Duodenal mucosa (tissue), 2 donors: ENCODE measurements around the gene TESK2.
"Not testable (repeated sequence)": the region's sequence is repeated elsewhere in the genome, so short reads cannot be mapped to it uniquely, and the experiment has no call there.

ENCODE experiments used
- H3K27ac ChIP-seq: one replicate; pipeline ENCODE4 v1.7.0; 2013; ENCODE audit warnings: low read depth, low read length
- H3K27me3 ChIP-seq, 2 donors: one replicate each; pipeline ENCODE4 v1.7.0; 2013; ENCODE audit warnings: low read length in 2 of 2, control low read depth in 1 of 2; ENCODE audit not compliant: insufficient read depth in 2 of 2, control insufficient read depth in 1 of 2
- H3K36me3 ChIP-seq, 2 donors: one replicate each; pipeline ENCODE4 v1.7.0; 2013; ENCODE audit warnings: low read length in 2 of 2, control low read depth in 1 of 2; ENCODE audit not compliant: insufficient read depth in 2 of 2, control insufficient read depth in 1 of 2
- H3K4me1 ChIP-seq, 2 donors: one replicate each; pipeline ENCODE4 v1.7.0; 2013; ENCODE audit warnings: low read length in 2 of 2, control low read depth in 1 of 2; ENCODE audit not compliant: insufficient read depth in 2 of 2, control insufficient read depth in 1 of 2
- H3K4me3 ChIP-seq, 2 donors: one replicate each; pipeline ENCODE4 v1.7.0; 2013; ENCODE audit warnings: low read length in 2 of 2, low read depth in 1 of 2
- H3K9ac ChIP-seq, 2 donors: one replicate each; pipeline ENCODE4 v1.7.0; 2013; ENCODE audit warnings: low read length in 2 of 2, low read depth in 1 of 2
- H3K9me3 ChIP-seq, 2 donors: one replicate each; pipeline ENCODE4 v1.7.0; 2013; ENCODE audit warnings: low read length in 2 of 2, control low read depth in 1 of 2; ENCODE audit not compliant: control insufficient read depth in 1 of 2

Gene TESK2

DNA sequence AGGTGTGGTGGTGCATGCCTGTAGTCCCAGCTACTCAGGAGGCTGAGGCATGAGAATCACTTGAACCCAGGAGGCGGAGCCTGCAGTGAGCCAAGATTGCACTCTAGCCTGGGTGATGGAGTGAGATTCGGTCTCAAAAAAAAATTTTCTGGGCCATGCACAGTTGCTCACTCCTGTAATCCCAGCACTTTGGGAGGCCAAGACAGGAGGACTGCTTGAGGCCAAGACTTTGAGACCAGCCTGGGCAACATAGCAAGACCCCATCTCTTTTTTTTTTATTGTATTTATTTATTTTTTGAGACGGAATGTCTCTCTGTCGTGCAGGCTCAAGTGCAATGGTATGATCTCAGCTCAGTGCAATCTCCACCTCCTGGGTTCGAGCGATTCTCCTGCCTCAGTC lies 16.8 kb downstream of the TESK2 start:
- H3K4me1 ChIP-seq, result peaks cover 9 to 12% of the 10 kb centered on the region in 2 donors
- H3K4me3 ChIP-seq, H3K9me3 ChIP-seq, H3K27ac ChIP-seq, H3K36me3 ChIP-seq, H3K9ac ChIP-seq, H3K27me3 ChIP-seq: not testable (repeated sequence)

DNA sequence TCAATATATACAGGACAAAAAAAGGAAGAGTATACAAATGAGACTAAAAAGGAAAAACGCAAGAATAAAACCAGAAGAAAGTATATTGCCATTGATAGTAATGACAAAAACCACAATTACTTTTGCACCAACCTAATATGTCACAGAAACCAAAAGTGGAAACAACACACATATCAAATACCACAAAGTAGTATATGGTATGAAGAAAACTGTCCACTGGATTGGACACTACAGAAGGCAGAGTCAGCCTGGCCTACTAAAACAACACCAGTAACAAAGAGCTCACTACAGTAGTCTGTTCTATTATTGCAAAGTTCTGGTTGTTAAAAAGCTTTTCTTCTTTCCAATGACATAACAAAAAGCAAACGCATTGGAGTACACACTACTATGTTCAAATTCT lies 17.7 kb downstream of the TESK2 start:
- no peak overlapping the region for H3K4me3 ChIP-seq
- H3K27me3 ChIP-seq, result no peaks in the 10 kb centered on the region
- no peak overlapping the region for H3K9ac ChIP-seq
- no peak overlapping the region for H3K27ac ChIP-seq
- H3K36me3 ChIP-seq, result no peaks in the 10 kb centered on the region
- peaks cover 3 to 12% of the 10 kb centered on the region in 2 donors for H3K4me1 ChIP-seq
- no peaks in the 10 kb centered on the region for H3K9me3 ChIP-seq

DNA sequence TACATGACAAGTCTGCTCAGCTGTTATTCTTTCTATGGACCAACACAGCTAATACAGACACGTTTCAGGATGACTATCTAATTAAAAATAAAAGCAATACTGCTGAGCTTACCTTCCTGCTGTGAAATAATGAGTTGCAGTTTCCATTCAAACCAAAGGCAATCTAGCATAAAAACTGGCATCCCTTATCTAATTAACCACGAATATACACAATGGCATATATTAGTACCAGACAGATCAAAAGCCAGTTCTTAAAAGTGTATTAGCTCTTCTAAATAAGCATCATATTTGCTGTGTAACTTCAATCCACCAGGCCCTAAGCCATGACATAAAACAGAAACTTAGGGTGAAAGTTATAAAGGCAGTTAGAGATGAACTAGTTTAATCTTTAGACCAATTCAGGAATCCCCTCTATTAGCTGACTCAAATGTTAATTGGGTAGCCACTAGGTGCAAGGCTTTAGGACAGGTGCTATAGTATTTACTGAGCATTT lies 20.6 kb downstream of the TESK2 start:
- no peaks in the 10 kb centered on the region for H3K27me3 ChIP-seq
- H3K36me3 ChIP-seq, result no peaks in the 10 kb centered on the region
- H3K9me3 ChIP-seq, result no peaks in the 10 kb centered on the region
- no peak overlapping the region for H3K4me3 ChIP-seq
- H3K27ac ChIP-seq, result no peak overlapping the region
- H3K9ac ChIP-seq, result no peak overlapping the region
- H3K4me1 ChIP-seq, result peaks cover 0 to 5% of the 10 kb centered on the region in 2 donors

DNA sequence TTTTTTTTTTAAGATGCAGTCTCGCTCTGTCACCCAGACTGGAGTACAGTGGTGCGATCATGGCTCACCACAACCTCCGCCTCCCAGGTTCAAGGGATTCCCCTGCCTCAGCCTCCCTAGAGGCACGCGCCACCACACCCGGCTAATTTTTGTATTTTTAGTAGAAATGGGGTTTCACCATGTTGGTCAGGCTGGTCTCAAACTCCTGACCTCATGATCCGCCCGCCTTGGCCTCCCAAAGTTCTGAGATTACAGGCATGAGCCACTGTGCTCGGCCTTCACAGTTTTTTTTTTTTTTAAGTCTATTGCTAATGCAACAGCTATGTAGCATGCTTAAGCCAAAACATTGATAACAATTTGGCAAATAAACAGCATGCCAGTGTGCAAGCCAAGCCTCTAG lies 23.6 kb downstream of the TESK2 start:
- H3K4me3 ChIP-seq, H3K27ac ChIP-seq, H3K36me3 ChIP-seq, H3K27me3 ChIP-seq, H3K9me3 ChIP-seq, H3K9ac ChIP-seq, H3K4me1 ChIP-seq: not testable (repeated sequence)

DNA sequence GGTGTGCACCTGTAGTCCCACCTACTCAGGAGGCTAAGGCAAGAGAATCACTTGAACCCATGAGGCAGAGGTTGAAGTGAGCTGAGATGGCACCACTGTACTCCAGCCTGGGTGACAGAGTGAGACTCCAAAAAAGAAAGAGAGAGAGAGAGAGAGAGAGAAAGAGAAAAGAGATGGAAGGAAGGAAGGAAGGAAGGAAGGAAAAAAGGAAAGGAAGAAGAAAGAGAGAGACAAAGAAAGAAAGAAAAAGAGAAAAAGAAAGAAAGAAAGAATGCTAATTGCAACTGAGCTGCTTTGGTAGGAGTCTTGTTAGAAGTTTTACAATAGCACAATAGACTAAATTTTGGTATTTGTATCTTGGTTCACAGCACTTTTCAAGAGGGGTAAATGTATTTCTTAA lies 25.7 kb downstream of the TESK2 start:
- Histone ChIP-seq H3K9ac (no peak overlapping the region), H3K27ac (no peak overlapping the region), H3K36me3 (no peaks in the 10 kb centered on the region)

DNA sequence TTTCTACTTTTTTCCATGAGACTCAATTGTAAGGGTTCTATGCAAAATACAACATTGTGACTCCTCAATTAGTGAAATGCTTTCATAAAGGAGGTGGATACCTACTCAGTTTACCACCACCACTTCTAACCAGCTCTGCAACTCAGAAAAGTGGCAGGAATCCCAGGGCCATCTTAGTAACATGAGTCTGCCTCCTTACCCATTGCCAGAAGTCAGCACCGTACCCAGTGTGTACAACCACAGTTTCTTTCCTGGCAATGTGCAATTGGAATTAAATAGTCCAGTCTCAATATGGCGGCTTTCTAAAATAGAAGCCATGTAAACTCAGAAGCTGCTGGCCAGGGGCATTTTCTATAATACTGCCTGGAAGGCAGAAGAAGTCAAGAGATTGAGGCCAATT lies 32.1 kb downstream of the TESK2 start:
- Histone ChIP-seq H3K4me1 (peaks cover 10 to 13% of the 10 kb centered on the region in 2 donors), H3K9me3 (no peaks in the 10 kb centered on the region), H3K27ac (no peak overlapping the region), H3K4me3 (no peak overlapping the region), H3K36me3 (peaks cover 0 to 4% of the 10 kb centered on the region in 2 donors), H3K9ac (no peak overlapping the region), H3K27me3 (no peaks in the 10 kb centered on the region)

More for the DNA sequence above, 25.7 kb downstream of the TESK2 start:
- Histone ChIP-seq H3K9me3 (no peaks in the 10 kb centered on the region), H3K4me3 (no peak overlapping the region), H3K4me1 (peaks cover 0 to 3% of the 10 kb centered on the region in 2 donors), H3K27me3 (no peaks in the 10 kb centered on the region)

DNA sequence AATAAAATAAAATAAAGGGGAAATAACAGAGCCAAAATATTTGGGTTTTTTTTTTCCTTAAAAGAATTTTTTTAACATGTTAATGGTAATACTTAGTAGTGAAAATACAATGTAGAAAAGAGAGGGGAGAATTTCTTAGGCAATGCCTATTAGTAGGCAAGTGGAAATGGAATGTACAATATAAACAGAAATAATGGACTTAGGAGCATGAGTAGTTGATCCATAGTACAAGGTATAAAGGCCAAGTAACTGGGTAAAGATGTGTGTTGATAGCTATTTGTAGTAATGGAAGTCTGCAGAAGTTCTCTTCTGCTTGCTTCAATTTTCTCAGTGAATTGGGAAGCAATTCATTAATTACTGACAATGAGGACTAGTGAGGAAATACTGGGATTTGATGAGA lies 34.4 kb downstream of the TESK2 start:
- H3K27me3 ChIP-seq, result no peaks in the 10 kb centered on the region
- peaks cover 10 to 13% of the 10 kb centered on the region in 2 donors for H3K4me1 ChIP-seq
- no peak overlapping the region for H3K4me3 ChIP-seq
- H3K36me3 ChIP-seq, result peaks cover 0 to 4% of the 10 kb centered on the region in 2 donors
- H3K9me3 ChIP-seq, result no peaks in the 10 kb centered on the region
- H3K9ac ChIP-seq, result no peak overlapping the region
- H3K27ac ChIP-seq, result no peak overlapping the region

DNA sequence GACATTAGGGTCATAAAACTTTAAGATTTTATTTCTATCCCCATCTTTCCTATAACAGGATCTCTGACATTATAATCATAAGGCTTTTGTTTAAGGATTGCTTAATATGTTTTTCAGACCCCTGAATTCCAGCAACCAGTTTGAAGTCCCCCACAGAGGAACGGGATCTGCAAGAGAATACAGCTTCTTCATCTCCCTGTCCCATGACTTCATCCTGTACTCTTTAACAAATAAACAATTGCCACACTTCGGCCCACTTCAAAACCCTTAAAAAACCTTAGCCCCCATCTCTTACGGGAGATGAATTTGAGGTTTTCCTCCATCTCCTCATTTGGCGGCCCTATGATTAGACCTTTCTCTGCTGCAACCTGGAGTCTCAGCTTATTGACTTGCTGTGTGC lies 35.8 kb downstream of the TESK2 start:
- Histone ChIP-seq H3K27ac (no peak overlapping the region), H3K4me3 (no peak overlapping the region), H3K36me3 (peaks cover 0 to 4% of the 10 kb centered on the region in 2 donors), H3K27me3 (no peaks in the 10 kb centered on the region), H3K4me1 (peaks cover 10 to 13% of the 10 kb centered on the region in 2 donors), H3K9ac (no peak overlapping the region), H3K9me3 (no peaks in the 10 kb centered on the region)

DNA sequence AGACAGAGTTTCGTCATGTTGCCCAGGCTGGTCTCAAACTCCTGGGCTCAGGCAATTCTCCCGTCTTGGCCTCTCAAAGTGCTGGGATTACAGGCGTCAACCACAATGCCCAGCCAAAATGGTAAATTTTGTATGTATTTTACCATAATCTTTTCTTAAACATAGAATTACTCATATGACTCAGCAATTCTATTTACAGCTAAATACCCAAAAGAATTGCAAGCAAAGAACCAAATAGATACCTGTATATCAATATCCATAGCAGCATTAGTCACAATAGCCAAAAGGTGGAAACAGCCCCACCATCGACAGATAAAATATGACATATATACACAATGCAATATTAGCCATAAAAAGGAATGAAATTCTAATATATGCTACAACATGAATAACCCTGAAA lies 36.5 kb downstream of the TESK2 start:
- Histone ChIP-seq H3K9ac (no peak overlapping the region), H3K27me3 (no peaks in the 10 kb centered on the region), H3K36me3 (peaks cover 0 to 4% of the 10 kb centered on the region in 2 donors), H3K27ac (no peak overlapping the region), H3K4me1 (peaks cover 10 to 13% of the 10 kb centered on the region in 2 donors), H3K9me3 (no peaks in the 10 kb centered on the region), H3K4me3 (no peak overlapping the region)

DNA sequence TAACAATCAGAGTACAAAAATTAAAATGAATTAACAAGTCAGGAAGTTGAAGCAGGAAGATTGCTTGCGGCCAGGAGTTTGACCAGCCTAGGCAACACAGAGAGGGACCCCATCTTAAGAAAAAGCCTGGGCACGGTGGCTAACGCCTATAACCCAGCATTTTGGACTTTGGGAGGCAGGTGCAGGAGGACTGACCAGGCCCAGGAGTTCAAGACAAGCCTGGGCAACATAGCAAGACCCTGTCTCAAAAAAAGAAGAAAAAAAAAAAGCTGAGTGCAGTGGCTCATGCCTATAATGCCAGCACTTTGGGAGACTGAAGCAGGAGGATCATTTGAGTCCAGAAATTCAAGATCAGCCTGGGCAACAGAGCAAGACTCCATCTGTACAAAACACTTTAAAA lies 38.5 kb downstream of the TESK2 start:
- Histone ChIP-seq H3K4me1 (peaks cover 10 to 13% of the 10 kb centered on the region in 2 donors), H3K27ac (no peak overlapping the region), H3K9me3 (no peaks in the 10 kb centered on the region), H3K9ac (no peak overlapping the region), H3K4me3 (no peak overlapping the region), H3K27me3 (no peaks in the 10 kb centered on the region), H3K36me3 (peaks cover 0 to 4% of the 10 kb centered on the region in 2 donors)

DNA sequence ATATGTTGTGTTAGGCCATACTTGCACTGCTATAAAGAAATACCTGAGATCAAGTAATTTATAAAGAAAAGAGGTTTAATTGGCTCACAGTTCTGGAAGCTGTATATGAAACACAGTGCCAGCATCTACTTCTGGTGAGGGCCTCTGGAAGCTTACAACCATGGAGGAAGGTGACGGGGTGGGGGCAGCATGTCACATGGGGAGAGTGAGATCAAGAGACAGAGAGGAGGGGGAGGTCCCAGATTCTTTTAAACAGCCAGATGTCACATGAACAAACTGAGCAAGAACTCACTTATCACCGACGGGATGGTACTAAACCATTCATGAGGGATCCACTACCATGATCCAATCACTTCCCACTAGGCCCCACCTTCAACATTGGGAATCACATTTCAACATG lies 42.6 kb downstream of the TESK2 start:
- H3K9me3 ChIP-seq, result peaks cover 0 to 3% of the 10 kb centered on the region in 2 donors
- no peak overlapping the region for H3K9ac ChIP-seq

More for the DNA sequence above, 42.6 kb downstream of the TESK2 start:
- Histone ChIP-seq H3K4me3 (no peak overlapping the region), H3K4me1 (peaks cover 0 to 14% of the 10 kb centered on the region in 2 donors), H3K27me3 (no peaks in the 10 kb centered on the region), H3K36me3 (no peaks in the 10 kb centered on the region), H3K27ac (no peak overlapping the region)
